K562 (cell line): Measurements from ENCODE around the gene CCDC138. TPM values are rescaled to one million over a fixed set of nuclear protein-coding genes. Genes with fewer than 3 reads are reported as not detected.

Source experiments
- CBX8 ChIP-seq: fragments of 200-600 bp; sonication (generic); IDR thresholded peaks from 2 replicates; pipeline ENCODE4 v1.6.1; 2012; ENCODE audit warnings: borderline replicate concordance, mixed run types, low read depth, mild to moderate bottlenecking, moderate library complexity, mixed read lengths, low read length, control low read depth, inconsistent platforms; ENCODE audit not compliant: poor library complexity, severe bottlenecking; ENCODE audit errors: extremely low read depth
- CHCHD3 ChIP-seq: fragments of 250-450 bp; sonication (Bioruptor Pico); IDR thresholded peaks from 2 replicates; pipeline ENCODE4 v2.1.2; 2022; ENCODE audit warnings: mild to moderate bottlenecking
- FOXJ2 ChIP-seq: fragments of 200-800 bp; sonication (Bioruptor generic); IDR thresholded peaks from 2 replicates; pipeline ENCODE4 v1.6.1; 2016; ENCODE audit warnings: missing genetic modification characterization, missing compliant biosample characterization
- GATAD2A ChIP-seq: fragments of 450-650 bp; IDR thresholded peaks from 2 replicates; pipeline ENCODE4 v1.6.1; 2017
- GATAD2B ChIP-seq: fragments of 450-650 bp; IDR thresholded peaks from 2 replicates; pipeline ENCODE4 v1.6.1; 2017; ENCODE audit warnings: mild to moderate bottlenecking, borderline replicate concordance
- GTF2A2 ChIP-seq: IDR thresholded peaks from 2 replicates; pipeline ENCODE4 v1.6.1; 2016; ENCODE audit warnings: mild to moderate bottlenecking, missing genetic modification characterization, missing compliant biosample characterization
- KLF6 ChIP-seq: fragments of 250-450 bp; sonication (Bioruptor Pico); IDR thresholded peaks from 2 replicates; pipeline ENCODE4 v1.4.0; 2020; ENCODE audit warnings: mild to moderate bottlenecking, moderate library complexity, borderline replicate concordance
- SAFB ChIP-seq: fragments of 200-400 bp; formaldehyde crosslinking; IDR thresholded peaks from 2 replicates; pipeline ENCODE4 v1.6.1; 2017; ENCODE audit warnings: low read depth, low read length, borderline replicate concordance
- SMARCB1 ChIP-seq: IDR thresholded peaks from 2 replicates; pipeline ENCODE4 v1.6.1; 2011; ENCODE audit warnings: improper control_type of control experiment, low read depth; ENCODE audit not compliant: insufficient read length
- SOX6 ChIP-seq: fragments of 450-650 bp; IDR thresholded peaks from 2 replicates; pipeline ENCODE4 v1.6.1; 2014; ENCODE audit warnings: mild to moderate bottlenecking
- TCF7 ChIP-seq: sonication (generic); IDR thresholded peaks from 2 replicates; pipeline ENCODE4 v1.6.1; 2016; ENCODE audit warnings: antibody characterized with exemption, borderline replicate concordance
- ZNF121 ChIP-seq: sonication (generic); formaldehyde crosslinking; conservative IDR thresholded peaks from 2 replicates; pipeline ENCODE4 v1.8.0; 2022; ENCODE audit warnings: missing genetic modification reagents
- polyA plus RNA-seq, 8 experiments: library from polyadenylated mRNA; depleted of rRNA in 4 of 8; stranded (reverse) in 5 of 8; unstranded in 3 of 8; fragments of >200 nt; fragmentation: Nextera tagmentation in 2 of 8; fragmentation: Illumina TruSeq in 1 of 8; extraction: Ambion mirVana in 2 of 8; extraction: Trizol in 1 of 8; gene quantifications; 2 replicates each; pipeline versions ENCODE4 v1.2.1 to v1.2.3, GENCODE V29; 2011 to 2014; ENCODE audit warnings: inconsistent platforms in 1 of 8, missing spikeins in 1 of 8
- total RNA-seq, 7 experiments: library from RNA; depleted of rRNA in 6 of 7; stranded (reverse); fragments of >200 nt in 6 of 7; fragmentation: Illumina TruSeq in 2 of 7; extraction: Trizol in 2 of 7; gene quantifications; 2 replicates each; pipeline versions ENCODE4 v1.2.1 to v1.2.3, GENCODE V29; 2011 to 2021; ENCODE audit warnings: low replicate concordance in 1 of 7
- TF ChIP-seq, protein P1 (sequence below): fragments of 250-450 bp; sonication (Bioruptor Pico); IDR thresholded peaks from 2 replicates; pipeline ENCODE4 v1.4.0; 2020; ENCODE audit warnings: borderline replicate concordance
- TF ChIP-seq, protein P2 (sequence below): sonication (generic); formaldehyde crosslinking; IDR thresholded peaks from 2 replicates; pipeline ENCODE4 v1.8.1; 2023; ENCODE audit warnings: mild to moderate bottlenecking, missing genetic modification reagents, moderate library complexity
- TF ChIP-seq, protein P3 (sequence below): IDR thresholded peaks from 2 replicates; pipeline ENCODE4 v1.6.1; 2016; ENCODE audit warnings: missing genetic modification characterization, missing compliant biosample characterization
- TF ChIP-seq, protein P4 (sequence below): fragments of 250-450 bp; sonication (Bioruptor Pico); IDR thresholded peaks from 2 replicates; pipeline ENCODE4 v1.5.0; 2021
- TF ChIP-seq, protein P5 (sequence below): sonication (generic); formaldehyde crosslinking; IDR thresholded peaks from 2 replicates; pipeline ENCODE4 v1.8.0; 2022; ENCODE audit warnings: missing genetic modification reagents, mild to moderate bottlenecking, borderline replicate concordance
- TF ChIP-seq, protein P6 (sequence below): sonication (generic); formaldehyde crosslinking; IDR thresholded peaks from 2 replicates; pipeline ENCODE4 v1.8.0; 2022; ENCODE audit warnings: missing genetic modification reagents, mild to moderate bottlenecking, borderline replicate concordance

Gene CCDC138
- total and polyA plus RNA-seq, 9 of the 15 experiments (the other 6 are each of a cell fraction or from before 2014, with no cell fraction given), result 17.5 to 44.6 (median 26.7) TPM

DNA sequence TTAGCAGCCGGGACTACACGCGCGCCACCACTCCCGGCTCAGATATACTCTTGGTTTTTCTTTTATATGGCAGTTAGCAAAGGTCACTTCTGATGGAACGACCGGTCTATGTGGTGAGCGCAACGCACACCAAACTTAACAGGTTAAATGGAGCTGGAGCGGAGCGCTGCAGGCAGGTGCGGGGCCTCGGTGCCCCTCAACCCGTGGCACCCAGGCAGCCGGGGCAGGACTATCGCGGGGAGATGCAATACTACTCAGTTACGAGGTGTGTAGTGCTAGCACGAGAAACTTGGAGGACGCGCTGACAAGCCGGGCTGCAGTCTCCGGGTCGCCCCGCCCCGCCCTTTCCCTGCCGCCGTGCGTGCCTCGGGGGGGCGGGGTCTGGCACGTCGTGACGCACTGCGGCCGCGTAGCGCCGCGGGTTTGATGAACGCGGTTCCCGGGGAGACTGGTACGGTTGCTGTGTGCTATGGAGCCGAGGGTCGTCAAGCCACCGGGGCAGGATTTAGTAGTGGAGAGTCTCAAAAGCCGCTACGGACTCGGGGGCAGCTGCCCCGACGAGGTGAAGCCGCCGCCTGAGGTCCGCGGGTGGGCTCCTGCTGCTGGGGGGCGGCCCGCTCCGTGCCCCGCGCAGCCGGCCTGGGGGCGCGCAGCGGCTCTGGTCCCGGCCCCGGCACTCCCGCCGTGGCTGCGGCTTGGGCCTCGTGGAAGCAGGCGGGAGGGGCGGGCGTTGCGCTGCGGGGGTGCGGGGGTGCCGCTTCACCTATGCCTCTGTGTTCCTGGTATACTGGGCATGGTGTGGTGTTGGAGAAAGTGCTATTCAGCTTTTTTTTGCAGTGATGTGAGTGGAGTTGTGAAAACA, at the start of gene CCDC138 (continued):
- TF ChIP-seq, protein P1, sequence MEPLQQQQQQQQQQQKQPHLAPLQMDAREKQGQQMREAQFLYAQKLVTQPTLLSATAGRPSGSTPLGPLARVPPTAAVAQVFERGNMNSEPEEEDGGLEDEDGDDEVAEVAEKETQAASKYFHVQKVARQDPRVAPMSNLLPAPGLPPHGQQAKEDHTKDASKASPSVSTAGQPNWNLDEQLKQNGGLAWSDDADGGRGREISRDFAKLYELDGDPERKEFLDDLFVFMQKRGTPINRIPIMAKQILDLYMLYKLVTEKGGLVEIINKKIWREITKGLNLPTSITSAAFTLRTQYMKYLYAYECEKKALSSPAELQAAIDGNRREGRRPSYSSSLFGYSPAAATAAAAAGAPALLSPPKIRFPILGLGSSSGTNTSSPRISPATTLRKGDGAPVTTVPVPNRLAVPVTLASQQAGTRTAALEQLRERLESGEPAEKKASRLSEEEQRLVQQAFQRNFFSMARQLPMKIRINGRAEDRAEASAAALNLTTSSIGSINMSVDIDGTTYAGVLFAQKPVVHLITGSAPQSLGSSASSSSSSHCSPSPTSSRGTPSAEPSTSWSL, result no peak
- TF ChIP-seq, protein P2, sequence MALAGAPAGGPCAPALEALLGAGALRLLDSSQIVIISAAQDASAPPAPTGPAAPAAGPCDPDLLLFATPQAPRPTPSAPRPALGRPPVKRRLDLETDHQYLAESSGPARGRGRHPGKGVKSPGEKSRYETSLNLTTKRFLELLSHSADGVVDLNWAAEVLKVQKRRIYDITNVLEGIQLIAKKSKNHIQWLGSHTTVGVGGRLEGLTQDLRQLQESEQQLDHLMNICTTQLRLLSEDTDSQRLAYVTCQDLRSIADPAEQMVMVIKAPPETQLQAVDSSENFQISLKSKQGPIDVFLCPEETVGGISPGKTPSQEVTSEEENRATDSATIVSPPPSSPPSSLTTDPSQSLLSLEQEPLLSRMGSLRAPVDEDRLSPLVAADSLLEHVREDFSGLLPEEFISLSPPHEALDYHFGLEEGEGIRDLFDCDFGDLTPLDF (CRISPR knock-in tag), result peak; percentile 9; the same call in 1 of the 2 replicates
- no peak for TF ChIP-seq GTF2A2 (tag)
- TF ChIP-seq SAFB, result peak; percentile 49; the same call in 1 of the 2 replicates
- TF ChIP-seq KLF6 (CRISPR knock-in tag), result no peak
- TF ChIP-seq TCF7, result no peak
- TF ChIP-seq, protein P3, sequence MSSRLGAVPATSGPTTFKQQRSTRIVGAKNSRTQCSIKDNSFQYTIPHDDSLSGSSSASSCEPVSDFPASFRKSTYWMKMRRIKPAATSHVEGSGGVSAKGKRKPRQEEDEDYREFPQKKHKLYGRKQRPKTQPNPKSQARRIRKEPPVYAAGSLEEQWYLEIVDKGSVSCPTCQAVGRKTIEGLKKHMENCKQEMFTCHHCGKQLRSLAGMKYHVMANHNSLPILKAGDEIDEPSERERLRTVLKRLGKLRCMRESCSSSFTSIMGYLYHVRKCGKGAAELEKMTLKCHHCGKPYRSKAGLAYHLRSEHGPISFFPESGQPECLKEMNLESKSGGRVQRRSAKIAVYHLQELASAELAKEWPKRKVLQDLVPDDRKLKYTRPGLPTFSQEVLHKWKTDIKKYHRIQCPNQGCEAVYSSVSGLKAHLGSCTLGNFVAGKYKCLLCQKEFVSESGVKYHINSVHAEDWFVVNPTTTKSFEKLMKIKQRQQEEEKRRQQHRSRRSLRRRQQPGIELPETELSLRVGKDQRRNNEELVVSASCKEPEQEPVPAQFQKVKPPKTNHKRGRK, result no peak
- TF ChIP-seq, protein P4, sequence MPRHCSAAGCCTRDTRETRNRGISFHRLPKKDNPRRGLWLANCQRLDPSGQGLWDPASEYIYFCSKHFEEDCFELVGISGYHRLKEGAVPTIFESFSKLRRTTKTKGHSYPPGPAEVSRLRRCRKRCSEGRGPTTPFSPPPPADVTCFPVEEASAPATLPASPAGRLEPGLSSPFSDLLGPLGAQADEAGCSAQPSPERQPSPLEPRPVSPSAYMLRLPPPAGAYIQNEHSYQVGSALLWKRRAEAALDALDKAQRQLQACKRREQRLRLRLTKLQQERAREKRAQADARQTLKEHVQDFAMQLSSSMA (CRISPR knock-in tag), result no peak
- no peak for TF ChIP-seq CHCHD3 (CRISPR knock-in tag)
- no peak for TF ChIP-seq SOX6
- TF ChIP-seq GATAD2A, result 0 out of 2 replicates have a peak, but pooled peaks have one; percentile 19
- TF ChIP-seq, protein P5, sequence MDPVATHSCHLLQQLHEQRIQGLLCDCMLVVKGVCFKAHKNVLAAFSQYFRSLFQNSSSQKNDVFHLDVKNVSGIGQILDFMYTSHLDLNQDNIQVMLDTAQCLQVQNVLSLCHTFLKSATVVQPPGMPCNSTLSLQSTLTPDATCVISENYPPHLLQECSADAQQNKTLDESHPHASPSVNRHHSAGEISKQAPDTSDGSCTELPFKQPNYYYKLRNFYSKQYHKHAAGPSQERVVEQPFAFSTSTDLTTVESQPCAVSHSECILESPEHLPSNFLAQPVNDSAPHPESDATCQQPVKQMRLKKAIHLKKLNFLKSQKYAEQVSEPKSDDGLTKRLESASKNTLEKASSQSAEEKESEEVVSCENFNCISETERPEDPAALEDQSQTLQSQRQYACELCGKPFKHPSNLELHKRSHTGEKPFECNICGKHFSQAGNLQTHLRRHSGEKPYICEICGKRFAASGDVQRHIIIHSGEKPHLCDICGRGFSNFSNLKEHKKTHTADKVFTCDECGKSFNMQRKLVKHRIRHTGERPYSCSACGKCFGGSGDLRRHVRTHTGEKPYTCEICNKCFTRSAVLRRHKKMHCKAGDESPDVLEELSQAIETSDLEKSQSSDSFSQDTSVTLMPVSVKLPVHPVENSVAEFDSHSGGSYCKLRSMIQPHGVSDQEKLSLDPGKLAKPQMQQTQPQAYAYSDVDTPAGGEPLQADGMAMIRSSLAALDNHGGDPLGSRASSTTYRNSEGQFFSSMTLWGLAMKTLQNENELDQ, result no peak
- no peak for TF ChIP-seq SMARCB1
- TF ChIP-seq, protein P6, sequence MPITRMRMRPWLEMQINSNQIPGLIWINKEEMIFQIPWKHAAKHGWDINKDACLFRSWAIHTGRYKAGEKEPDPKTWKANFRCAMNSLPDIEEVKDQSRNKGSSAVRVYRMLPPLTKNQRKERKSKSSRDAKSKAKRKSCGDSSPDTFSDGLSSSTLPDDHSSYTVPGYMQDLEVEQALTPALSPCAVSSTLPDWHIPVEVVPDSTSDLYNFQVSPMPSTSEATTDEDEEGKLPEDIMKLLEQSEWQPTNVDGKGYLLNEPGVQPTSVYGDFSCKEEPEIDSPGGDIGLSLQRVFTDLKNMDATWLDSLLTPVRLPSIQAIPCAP (CRISPR knock-in tag), result no peak
- TF ChIP-seq CBX8, result no peak
- TF ChIP-seq ZNF121, result no peak
- no peak for TF ChIP-seq FOXJ2 (tag)
- TF ChIP-seq GATAD2B, result peak; percentile 78
